Measurements from ENCODE around the gene ZNF414. TPM values are rescaled to one million over a fixed set of nuclear protein-coding genes. Genes with fewer than 3 reads are reported as not detected.

The ZNF414 gene
- total and polyA plus RNA-seq, 9 donors = 0.62 to 49.7 (median 26.2) TPM

DNA sequence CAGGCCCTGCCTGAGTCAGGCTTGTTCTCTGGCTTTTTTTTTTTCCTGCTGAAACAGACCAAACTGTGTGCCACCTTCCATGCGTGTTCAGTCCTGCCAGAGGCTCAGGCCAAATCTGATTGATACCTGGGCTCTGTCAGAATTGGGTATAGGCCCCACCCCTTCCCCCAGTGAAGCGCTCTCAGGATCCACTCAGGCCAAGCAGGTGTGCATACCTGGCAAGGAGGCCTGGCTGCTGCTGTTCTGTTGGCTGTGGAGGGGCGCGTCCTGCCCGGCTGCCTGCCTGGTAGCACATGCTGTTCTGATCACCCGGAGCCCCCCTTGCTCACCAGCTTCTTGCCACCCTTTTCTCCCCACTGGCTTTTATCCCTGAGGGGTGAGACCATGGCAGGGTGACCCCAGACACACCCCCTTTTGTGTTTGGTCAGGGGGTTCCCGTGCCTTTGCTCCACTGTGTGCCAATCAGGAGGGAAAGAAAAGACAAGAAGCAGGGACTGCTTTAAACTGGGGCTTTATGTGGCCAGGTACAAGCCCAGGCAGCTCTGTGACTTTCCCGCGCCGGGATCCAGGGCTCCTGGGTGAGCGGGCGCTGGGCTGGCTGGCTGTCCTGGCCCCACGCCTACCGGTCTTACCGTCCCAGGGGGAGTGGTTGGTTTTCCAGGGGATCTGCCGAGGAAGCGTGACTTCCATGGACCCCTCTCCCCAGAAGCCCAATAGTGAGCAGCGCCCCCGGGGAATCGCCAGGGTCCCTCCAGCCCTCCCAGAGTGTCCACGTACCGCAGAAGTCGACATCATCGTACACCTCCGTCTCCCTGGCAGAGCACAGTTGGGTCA lies 24.2 kb downstream of the ZNF414 start:
- Histone ChIP-seq H3K36me3 (no peaks in the 10 kb centered on the region), H3K4me3 (no peak overlapping the region), H3K27ac (no peak overlapping the region), H3K9me3 (no peaks in the 10 kb centered on the region), H3K4me1 (ENCODE audit: insufficient read depth) (no peaks in the 10 kb centered on the region), H3K27me3 (no peaks in the 10 kb centered on the region)
- TF ChIP-seq, protein P1, sequence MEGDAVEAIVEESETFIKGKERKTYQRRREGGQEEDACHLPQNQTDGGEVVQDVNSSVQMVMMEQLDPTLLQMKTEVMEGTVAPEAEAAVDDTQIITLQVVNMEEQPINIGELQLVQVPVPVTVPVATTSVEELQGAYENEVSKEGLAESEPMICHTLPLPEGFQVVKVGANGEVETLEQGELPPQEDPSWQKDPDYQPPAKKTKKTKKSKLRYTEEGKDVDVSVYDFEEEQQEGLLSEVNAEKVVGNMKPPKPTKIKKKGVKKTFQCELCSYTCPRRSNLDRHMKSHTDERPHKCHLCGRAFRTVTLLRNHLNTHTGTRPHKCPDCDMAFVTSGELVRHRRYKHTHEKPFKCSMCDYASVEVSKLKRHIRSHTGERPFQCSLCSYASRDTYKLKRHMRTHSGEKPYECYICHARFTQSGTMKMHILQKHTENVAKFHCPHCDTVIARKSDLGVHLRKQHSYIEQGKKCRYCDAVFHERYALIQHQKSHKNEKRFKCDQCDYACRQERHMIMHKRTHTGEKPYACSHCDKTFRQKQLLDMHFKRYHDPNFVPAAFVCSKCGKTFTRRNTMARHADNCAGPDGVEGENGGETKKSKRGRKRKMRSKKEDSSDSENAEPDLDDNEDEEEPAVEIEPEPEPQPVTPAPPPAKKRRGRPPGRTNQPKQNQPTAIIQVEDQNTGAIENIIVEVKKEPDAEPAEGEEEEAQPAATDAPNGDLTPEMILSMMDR (IDR thresholded peaks at IDR 0.05) = no peak
- TF ChIP-seq POLR2A (IDR thresholded peaks at IDR 0.05) = no peak
- no peak for TF ChIP-seq EP300 (IDR thresholded peaks at IDR 0.05)
- DNase-seq = no peak
- intact Hi-C loops (cut with DNase I) = loop anchor here in 1 of 4 donors (10.0 kb wide), 1 partner anchor 65 kb away; no protein-coding TSS in a partner anchor
- 75 to 84% (median 82%) methylated on average over 21 to 25 of the region's 25 CpGs for WGBS, 3 donors

DNA sequence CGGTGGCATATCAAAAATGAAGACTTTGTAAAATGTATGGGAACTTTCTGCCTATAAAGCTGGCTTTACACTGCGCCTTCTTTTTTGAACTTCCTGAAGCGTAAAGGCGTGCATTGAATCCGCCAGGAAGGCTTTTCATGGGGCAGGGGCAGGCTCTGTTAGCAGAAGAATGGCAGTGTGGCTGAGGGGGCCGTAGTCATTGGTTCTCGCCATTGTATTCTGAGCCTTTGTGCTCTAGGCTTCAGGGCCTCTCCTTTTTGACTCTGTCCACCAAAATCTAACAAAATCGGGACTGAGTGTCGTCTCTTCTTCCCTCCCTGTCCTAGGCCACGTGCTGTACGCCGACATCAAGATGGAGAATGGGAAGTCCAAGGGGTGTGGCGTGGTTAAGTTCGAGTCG lies 25.6 kb downstream of the ZNF414 start:
- Histone ChIP-seq H3K4me3 (no peak overlapping the region), H3K9me3 (no peaks in the 10 kb centered on the region), H3K27ac (no peak overlapping the region), H3K27me3 (no peaks in the 10 kb centered on the region), H3K36me3 (no peaks in the 10 kb centered on the region), H3K4me1 (ENCODE audit: insufficient read depth) (no peaks in the 10 kb centered on the region)
- WGBS, 3 donors = 75 to 81% (median 78%) methylated on average over 15 of the region's 15 CpGs
- TF ChIP-seq POLR2A (IDR thresholded peaks at IDR 0.05) (no peak), EP300 (IDR thresholded peaks at IDR 0.05) (no peak)
- TF ChIP-seq, protein P1 (IDR thresholded peaks at IDR 0.05) = no peak
- no peak for DNase-seq
- intact Hi-C loops (cut with DNase I) = no loop called here

DNA sequence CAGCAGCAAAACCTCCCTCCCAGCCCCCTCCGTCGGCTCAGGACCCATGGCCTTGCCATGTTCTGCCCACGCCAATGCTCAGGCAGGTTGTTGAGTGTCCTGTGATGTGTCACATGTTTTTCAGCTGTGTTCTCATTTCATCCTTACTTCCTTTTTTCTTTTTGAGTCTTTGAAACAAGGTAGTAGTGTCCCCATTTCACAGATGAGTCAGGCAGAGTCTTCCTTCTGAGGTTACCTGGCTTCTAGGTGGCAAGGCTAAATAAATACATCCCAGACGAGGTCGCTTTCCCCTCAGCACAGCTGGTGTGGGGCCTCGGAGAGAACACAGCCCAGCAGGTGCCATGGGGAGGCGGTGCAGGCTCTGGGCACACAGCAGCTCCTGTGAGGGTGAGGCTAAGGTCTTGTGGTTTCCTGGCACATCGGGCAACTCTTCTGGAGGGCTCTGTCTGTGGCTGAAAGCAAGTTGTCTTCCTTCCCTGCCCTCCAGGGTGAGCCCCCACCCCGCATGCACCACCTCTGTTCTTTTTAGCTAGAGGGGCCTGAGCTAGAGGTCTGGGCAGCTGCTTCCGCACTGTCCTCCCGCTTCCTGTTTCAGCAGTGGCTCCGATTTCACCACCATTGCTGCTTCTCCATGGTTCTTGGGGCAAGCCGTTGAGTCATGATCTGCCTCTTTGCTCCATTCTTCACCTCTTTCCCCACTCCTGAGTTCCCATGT lies 26.7 kb downstream of the ZNF414 start:
- no peaks in the 10 kb centered on the region for H3K27me3 ChIP-seq
- H3K4me1 ChIP-seq (ENCODE audit: insufficient read depth) = no peaks in the 10 kb centered on the region
- no peaks in the 10 kb centered on the region for H3K36me3 ChIP-seq
- H3K27ac ChIP-seq = no peak overlapping the region
- H3K4me3 ChIP-seq = no peak overlapping the region
- WGBS, 3 donors = 78 to 84% (median 81%) methylated on average over 13 of the region's 13 CpGs
- intact Hi-C loops (cut with DNase I) = no loop called here
- no peak for TF ChIP-seq POLR2A (IDR thresholded peaks at IDR 0.05)
- no peak for TF ChIP-seq EP300 (IDR thresholded peaks at IDR 0.05)
- TF ChIP-seq, protein P1 (IDR thresholded peaks at IDR 0.05) = no peak
- no peak for DNase-seq
- H3K9me3 ChIP-seq = no peaks in the 10 kb centered on the region

DNA sequence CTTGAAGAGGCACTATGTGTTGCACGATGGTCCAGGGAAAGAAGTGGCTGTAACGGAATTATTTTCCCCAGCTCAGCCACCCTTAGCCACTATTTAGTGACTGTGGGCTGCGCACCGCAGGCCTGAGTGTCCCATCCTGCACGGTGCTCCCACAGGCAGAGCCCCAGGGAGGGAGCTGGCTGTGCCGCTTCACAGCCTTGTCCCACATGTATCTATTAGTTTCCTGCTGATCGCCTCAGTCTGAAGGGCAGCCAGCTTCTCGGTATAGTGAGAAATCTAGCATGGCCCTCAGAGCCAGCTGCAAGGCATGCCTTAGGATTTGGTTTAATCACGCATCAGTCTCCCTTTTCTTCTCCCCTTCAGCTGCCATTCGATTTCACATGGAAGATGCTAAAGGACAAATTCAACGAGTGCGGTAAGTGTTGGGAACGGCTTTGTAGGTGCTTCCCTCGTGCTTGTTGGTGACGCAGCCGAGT lies 27.3 kb downstream of the ZNF414 start:
- no peaks in the 10 kb centered on the region for H3K9me3 ChIP-seq
- H3K27me3 ChIP-seq = no peaks in the 10 kb centered on the region
- 88 to 89% (median 88%) methylated on average over 16 of the region's 16 CpGs for WGBS, 3 donors
- DNase-seq = no peak
- H3K36me3 ChIP-seq = no peaks in the 10 kb centered on the region
- no peaks in the 10 kb centered on the region for H3K4me1 ChIP-seq (ENCODE audit: insufficient read depth)
- no peak overlapping the region for H3K27ac ChIP-seq
- TF ChIP-seq, protein P1 (IDR thresholded peaks at IDR 0.05) = no peak
- no peak for TF ChIP-seq EP300 (IDR thresholded peaks at IDR 0.05)
- TF ChIP-seq POLR2A (IDR thresholded peaks at IDR 0.05) = no peak
- no peak overlapping the region for H3K4me3 ChIP-seq
- intact Hi-C loops (cut with DNase I) = no loop called here
